HG03378 (cell line): ENCODE measurements around the gene SEMA7A.

Source experiments
- ATAC-seq: cut with Tn5 transposase; IDR thresholded peaks from one replicate; pipeline ENCODE4 v1.9.1; 2021; ENCODE audit warnings: mild to moderate bottlenecking, moderate library complexity; ENCODE audit not compliant: unreplicated experiment

SEMA7A gene

GRCh38 chr15:74432271-74432967 lies 1.3 kb downstream of the SEMA7A start:
- no peak for ATAC-seq

DNA sequence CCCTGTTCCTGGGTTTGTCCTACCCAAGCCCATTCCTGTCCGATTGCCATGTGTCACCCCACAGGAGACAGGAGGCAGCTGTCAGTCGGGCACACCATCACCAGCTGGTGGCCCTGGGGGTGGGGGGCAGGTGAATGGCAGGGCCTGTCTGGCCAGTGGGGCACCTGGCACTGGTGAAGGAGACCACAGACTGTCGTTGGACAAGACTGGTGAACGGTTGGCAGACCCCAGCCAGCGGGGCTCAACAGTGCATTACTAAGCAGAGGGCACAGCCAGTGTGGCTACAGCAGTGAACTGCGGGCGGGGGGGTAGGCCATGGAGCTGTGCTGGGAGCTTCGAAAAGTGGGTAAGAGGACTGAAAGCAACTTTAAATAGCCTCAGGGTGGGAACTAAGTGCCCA lies 2.1 kb downstream of the SEMA7A start:
- no peak for ATAC-seq

GRCh38 chr15:74431116-74431515 lies 2.6 kb downstream of the SEMA7A start:
- no peak for ATAC-seq

DNA sequence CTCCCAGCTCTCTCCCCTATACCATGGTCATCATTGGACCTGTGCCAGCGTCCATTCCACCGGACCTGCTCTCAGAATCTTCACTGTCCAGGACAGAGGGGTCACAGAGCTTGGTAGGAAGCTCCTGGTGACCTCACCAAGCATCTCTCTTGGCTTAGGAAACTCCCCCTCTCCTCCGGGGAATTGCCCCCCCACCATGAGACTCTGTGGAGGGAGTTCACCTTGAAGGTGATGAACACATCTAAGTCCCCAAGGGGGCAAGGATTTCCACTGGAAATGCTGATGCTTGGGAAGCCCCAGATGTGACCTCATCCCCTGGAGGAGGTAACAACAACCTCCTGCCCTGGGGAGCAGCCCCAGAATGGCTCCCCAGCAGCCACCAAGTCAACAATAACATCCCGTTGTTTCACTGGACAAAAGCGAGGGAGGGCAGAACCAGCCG lies 3.2 kb downstream of the SEMA7A start:
- ATAC-seq, result no peak

- no peak for ATAC-seq
These were observed 3.9 kb downstream of the SEMA7A start for GRCh38 chr15:74429781-74430400.

DNA sequence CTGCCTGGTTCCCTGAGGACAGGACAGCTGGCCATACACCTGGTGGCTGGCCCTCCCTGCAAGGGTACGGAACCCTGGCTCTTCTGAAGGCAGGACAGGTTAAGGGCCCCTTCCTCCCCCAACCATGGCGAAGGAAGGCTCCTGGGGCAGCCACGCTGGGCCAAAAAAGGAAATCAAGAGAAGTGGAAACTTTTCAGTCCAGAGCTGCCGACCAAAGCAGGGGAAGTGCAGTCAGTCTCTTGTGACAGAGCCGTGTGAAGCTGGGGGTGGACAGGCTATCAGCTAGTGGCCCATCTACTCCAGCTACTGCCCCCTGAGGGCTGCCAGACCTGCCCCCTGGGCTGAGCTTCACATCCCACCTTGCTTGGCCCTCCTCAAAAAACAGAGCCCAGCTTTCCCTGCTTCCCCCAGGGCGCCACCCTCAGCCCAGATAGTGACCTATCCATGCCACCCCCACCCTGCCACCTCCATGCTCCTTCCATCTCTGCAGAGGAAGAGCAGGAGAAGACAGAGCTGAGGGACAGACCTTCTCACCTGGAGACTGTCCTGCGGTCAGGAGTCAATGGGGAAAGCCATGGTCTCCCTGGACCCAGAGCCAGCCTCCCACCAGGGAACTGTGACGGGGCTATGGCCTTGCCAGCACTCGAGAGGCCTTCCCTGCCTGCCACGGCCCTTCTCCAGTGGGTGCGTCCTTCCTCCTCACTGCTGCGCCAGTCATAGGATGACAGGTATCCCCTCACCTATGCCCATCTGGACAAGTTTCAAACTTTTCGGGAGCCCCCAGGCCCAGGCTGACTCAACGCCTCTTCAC lies 4.6 kb downstream of the SEMA7A start:
- no peak for ATAC-seq

- ATAC-seq, result no peak
These were observed 5.3 kb downstream of the SEMA7A start for GRCh38 chr15:74428442-74428787.

GRCh38 chr15:74427607-74428441 lies 5.9 kb downstream of the SEMA7A start:
- no peak for ATAC-seq

- ATAC-seq, result no peak
These were observed 7.1 kb downstream of the SEMA7A start for GRCh38 chr15:74426404-74427281.

DNA sequence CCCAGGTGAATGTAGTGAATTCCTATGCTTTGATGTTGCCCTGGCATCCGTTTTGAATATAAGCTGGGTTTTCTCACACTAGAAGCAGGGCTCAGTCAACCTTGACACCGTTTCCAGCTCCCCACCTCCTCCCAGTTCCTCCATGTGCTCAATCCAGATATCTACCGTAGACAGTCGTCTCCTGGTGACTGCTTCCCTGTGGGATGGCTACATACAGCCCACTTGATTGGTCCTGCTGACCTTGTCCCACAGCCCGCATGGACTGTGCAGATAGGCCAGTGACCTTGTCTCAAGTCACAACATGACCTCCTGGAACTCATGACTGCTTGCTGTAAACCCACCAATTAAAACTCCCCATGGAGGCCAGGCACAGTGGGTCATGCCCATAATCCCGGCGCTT lies 8.1 kb downstream of the SEMA7A start:
- no peak for ATAC-seq

DNA sequence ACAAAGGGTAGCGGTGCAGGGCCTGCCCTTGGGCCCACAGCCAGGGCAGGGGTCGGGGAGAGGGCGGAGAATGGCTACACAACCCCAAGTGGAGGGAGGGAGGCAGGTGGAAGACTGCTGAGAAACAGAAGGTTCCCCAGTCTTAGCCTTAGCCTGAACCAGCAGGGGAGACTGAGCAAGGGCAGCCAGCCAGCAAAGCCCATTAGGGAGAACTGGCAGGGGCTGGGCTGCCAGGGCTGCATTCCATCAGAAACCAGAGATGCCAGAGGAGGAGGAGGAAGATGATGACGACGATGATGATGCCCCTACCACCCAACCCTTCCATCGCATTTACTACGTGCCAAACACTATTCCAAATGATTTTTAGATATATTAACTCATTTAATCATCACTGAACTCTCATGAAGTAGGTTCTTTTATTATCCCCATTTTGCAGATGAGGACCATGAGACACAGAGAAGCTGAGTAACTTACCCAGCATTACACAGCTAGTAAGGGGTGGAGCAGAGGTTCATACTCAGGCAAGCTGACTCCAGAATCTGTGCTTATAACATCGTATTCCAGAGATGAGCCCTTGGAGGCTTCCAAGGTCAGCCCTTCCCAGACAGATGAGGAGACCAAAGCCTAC lies 8.7 kb downstream of the SEMA7A start:
- no peak for ATAC-seq

DNA sequence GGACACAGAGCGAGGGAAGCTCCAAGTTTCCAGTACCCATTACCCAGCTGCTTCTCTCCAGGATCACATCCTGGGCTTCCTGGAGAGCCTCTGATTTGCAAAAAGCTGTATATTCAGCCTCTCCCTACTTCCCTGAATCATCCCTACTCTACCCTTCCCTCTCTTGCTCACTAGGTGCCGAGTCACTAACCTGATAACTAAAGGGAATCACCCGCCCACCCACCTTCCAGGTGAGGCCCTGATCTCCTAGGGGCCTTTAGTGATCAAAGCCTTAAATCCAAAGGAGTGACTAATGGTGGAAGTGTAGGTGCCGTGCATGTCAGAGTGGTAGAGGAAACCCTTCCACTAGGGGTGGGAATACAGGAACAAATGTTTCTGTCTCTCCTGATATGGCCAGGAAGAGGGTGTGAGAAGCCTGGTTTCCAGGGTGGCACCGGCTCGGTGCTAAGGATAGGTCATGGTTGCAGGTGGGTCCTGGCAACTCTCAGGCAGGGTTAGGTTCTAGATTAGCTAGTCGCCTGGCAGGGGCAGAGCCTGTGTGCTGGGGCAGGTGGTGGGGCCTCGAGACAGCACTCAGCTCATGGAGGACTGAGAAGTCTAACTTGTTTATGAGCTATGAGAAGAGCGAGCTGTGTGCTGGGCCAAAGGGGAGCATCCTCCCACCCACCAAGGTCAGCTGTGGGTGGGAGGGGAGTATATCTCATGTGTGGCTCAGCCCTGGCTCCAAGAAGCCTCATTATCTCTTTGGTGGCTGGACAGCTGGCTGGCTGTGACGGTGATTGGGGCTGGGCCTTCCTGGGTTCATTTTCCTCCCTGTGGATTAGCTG lies 10.1 kb downstream of the SEMA7A start:
- ATAC-seq, result no peak

- no peak for ATAC-seq
These were observed 10.9 kb downstream of the SEMA7A start for GRCh38 chr15:74422652-74423430.

DNA sequence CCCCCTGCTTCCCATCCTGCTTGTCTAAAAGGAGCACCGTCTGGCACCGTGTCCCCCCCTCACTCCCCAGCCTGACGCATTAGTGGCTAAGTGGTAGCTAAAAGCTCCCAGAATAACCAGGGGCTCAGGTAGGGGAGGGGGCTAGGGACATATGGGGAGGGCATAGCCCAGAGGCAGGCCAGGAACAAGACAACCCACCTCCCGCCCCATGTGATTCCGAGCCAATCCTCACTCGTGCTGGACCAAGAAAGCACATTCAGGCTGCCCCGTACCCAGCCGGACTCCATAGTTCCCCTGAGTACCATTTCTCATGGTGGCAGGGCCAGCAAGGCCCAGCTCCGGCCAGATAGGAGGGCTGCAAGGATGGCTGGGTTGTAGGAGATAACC lies 11.5 kb downstream of the SEMA7A start:
- ATAC-seq, result no peak

DNA sequence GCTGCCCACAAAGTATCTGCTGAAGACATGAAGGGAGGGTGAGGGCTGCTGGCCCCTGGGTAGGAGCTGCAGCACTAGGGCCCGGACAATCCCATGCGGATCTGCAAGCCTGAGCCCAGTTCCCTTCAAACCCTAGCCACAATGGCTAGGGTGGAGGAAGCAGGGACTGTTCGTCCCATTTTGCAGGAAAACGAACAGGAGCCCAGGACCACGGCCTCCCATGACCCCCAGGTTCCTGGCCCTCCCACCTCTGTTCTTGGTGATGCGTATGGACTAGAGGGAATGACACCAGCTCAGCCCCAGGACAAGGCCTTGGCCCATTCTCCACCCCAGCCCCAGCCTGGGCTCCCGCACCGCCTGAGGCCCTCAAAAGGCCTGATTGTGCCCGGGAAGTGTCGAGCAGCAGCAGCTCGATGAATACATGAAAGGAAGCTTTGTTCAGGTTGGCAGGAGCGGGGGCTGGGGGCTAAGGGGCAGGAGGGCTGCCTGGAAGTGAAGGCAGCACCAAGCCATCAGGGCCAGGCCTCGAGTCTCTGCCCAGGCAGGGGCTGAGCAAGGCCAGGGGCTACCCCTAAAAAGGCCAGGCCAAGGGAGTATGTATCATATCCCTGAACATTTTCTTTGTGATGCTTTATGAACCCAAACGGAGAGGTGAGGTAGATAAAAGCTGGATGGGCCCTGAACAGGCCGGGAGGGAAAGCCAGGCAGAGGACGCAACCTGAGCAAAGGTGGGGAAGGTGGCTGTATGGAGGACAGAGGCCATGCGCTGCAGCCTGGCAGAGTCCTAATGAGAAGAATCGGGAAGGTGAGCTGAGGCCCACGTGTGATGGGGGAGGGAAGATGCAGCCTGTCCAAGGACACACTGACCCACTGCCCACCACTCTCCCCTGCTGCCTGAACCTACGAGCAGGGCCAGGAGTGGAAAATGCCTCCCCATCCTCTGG lies 12.2 kb downstream of the SEMA7A start:
- ATAC-seq, result no peak

DNA sequence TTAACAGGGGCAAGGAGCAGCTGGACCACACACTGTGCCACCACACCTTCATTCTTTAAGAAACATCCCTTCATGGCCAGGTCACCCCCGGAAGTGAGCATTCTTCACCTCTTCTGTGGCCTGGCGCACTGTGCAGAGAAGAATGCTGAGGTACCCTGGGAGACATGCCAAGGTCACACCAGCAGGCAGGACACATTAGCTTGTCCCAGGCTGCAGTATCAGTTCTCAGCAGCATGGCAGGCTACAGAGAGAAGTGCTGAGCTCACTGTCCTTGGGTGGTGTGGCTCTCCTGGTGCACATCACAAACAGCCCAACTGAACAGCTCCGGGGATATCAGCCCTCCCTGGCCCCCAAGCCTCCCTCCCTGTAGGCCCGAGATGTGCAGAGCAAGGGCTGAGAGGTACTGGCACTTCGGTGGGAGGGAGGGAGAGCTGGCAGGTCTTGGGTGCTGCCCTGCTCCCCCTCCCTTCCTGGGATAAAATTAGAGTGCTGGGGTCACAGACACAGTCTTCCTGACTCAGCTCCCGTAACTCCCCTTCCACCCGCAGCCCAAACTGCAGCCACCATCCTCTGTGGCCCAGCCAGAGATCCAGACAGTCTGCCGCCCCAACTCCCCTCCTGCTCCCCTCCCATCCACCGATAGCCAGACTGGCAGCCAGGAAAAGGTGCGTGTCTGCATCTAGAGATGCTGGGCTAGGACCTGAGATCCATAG lies 13.4 kb downstream of the SEMA7A start:
- ATAC-seq, result no peak
